SKM-1 treated with dmso at 0.1 percent for 144 hours (cell line): ENCODE measurements around the gene CEACAM21.

Experiments used
- DNase-seq: peaks from one replicate; lab custom pipeline; 2025; ENCODE audit not compliant: unreplicated experiment; lab: John Stamatoyannopoulos, UW

CEACAM21 gene

GRCh38 chr19:41584260-41584810 is 8.4 kb downstream of the CEACAM21 start:
- no peak for DNase-seq

GRCh38 chr19:41584931-41585330 is 9.0 kb downstream of the CEACAM21 start:
- no peak for DNase-seq

- no peak for DNase-seq
These were observed 10.1 kb downstream of the CEACAM21 start for GRCh38 chr19:41586064-41586463.

- no peak for DNase-seq
These were observed 11.3 kb downstream of the CEACAM21 start for GRCh38 chr19:41587101-41587837.

GRCh38 chr19:41587838-41588210 is 11.9 kb downstream of the CEACAM21 start:
- DNase-seq, result no peak

GRCh38 chr19:41588497-41589209 is 12.7 kb downstream of the CEACAM21 start:
- DNase-seq, result no peak

- DNase-seq, result no peak
These were observed 13.4 kb downstream of the CEACAM21 start for GRCh38 chr19:41589371-41589770.

GRCh38 chr19:41590936-41591335 is 15.0 kb downstream of the CEACAM21 start:
- no peak for DNase-seq

GRCh38 chr19:41591951-41592562 is 16.1 kb downstream of the CEACAM21 start:
- no peak for DNase-seq

GRCh38 chr19:41595258-41595889 is 19.4 kb downstream of the CEACAM21 start:
- DNase-seq, result peak; percentile 22

- DNase-seq, result no peak
These were observed 19.9 kb downstream of the CEACAM21 start for GRCh38 chr19:41595890-41596280.

GRCh38 chr19:41597600-41598041 is 21.7 kb downstream of the CEACAM21 start:
- peak; percentile 32 for DNase-seq

- no peak for DNase-seq
These were observed 23.4 kb downstream of the CEACAM21 start for GRCh38 chr19:41599175-41599966.

GRCh38 chr19:41601771-41602170 is 25.8 kb downstream of the CEACAM21 start:
- DNase-seq, result no peak

- DNase-seq, result no peak
These were observed 28.9 kb downstream of the CEACAM21 start for GRCh38 chr19:41604831-41605230.

- no peak for DNase-seq
These were observed 30.4 kb downstream of the CEACAM21 start for GRCh38 chr19:41606215-41606837.

- no peak for DNase-seq
These were observed 31.7 kb downstream of the CEACAM21 start for GRCh38 chr19:41607668-41608067.

GRCh38 chr19:41610789-41611188 is 34.8 kb downstream of the CEACAM21 start:
- DNase-seq, result no peak

- no peak for DNase-seq
These were observed 36.5 kb downstream of the CEACAM21 start for GRCh38 chr19:41612483-41612882.

GRCh38 chr19:41615207-41615606 is 39.2 kb downstream of the CEACAM21 start:
- DNase-seq, result no peak
